B cell (primary cell): ENCODE measurements around the gene LRRC3. TPM values are rescaled to one million over a fixed set of nuclear protein-coding genes. Genes with fewer than 3 reads are reported as not detected.

Experiments
- ATAC-seq: fragments of 200-7000 bp; cut with Tn5 transposase; one replicate; pipeline ENCODE4 v1.10.0; 2021; ENCODE audit warnings: low read depth, mild to moderate bottlenecking, moderate number of reproducible peaks, moderate library complexity
- CTCF ChIA-PET: fragments of 350-600 bp; sonication (Branson Sonifier 250); formaldehyde crosslinking; loops from one replicate; lab custom pipeline; 2021; ENCODE audit warnings: antibody characterized with exemption, inconsistent platforms; lab: Charles Lee
- POLR2A ChIA-PET: fragments of 350-600 bp; sonication (Branson Sonifier 250); formaldehyde crosslinking; loops from one replicate; lab custom pipeline; 2021; ENCODE audit warnings: antibody characterized with exemption; lab: Charles Lee
- DNase-seq: peaks from one replicate; pipeline ENCODE4 v3.0.0; 2013
- H2AFZ ChIP-seq: 2 replicates; pipeline ENCODE4 v1.6.1; 2012; ENCODE audit warnings: mild to moderate bottlenecking, low read depth, low read length; ENCODE audit not compliant: insufficient read depth, poor library complexity, severe bottlenecking
- H3K27ac ChIP-seq, 2 donors: 1 replicate in 1 of 2; 2 replicates in 1 of 2; pipeline ENCODE4 v1.5.1; 2012 to 2013; ENCODE audit warnings: low read length in 2 of 2, mild to moderate bottlenecking in 2 of 2, moderate library complexity in 1 of 2
- H3K27me3 ChIP-seq, 4 experiments: fragments of 200-600 bp in 1 of 4; sonication (generic) in 1 of 4; replicated peaks in 1 of 4; 1 replicate in 2 of 4; 2 replicates in 2 of 4; pipeline versions ENCODE4 v1.6.1 to v1.7.0; 2013 to 2016; ENCODE audit warnings: low read length in 3 of 4, mild to moderate bottlenecking in 2 of 4, mixed read lengths in 1 of 4, moderate library complexity in 1 of 4; ENCODE audit not compliant: insufficient read depth in 4 of 4, control insufficient read depth in 3 of 4; ENCODE audit errors: control extremely low read depth in 1 of 4
- H3K36me3 ChIP-seq, 2 experiments: replicated peaks in 1 of 2; 1 replicate in 1 of 2; 2 replicates in 1 of 2; pipeline versions ENCODE4 v1.6.1 to v1.7.1; 2013; ENCODE audit warnings: low read length in 1 of 2; ENCODE audit not compliant: insufficient read depth in 2 of 2, control insufficient read depth in 1 of 2; ENCODE audit errors: control extremely low read depth in 1 of 2, extremely low read depth in 1 of 2
- H3K4me1 ChIP-seq, 2 donors: fragments of 200-600 bp in 1 of 2; sonication (generic) in 1 of 2; 1 replicate in 1 of 2; 2 replicates in 1 of 2; pipeline versions ENCODE4 v1.5.1 to v1.6.1; 2013 to 2017; ENCODE audit warnings: low read length in 2 of 2; ENCODE audit not compliant: control insufficient read depth in 2 of 2, insufficient read depth in 2 of 2
- H3K4me2 ChIP-seq: replicated peaks from 2 replicates; pipeline ENCODE3; 2012; ENCODE audit warnings: mild to moderate bottlenecking, low read depth, low read length; ENCODE audit not compliant: poor library complexity, severe bottlenecking
- H3K4me3 ChIP-seq, 5 experiments: fragments of 200-600 bp in 1 of 5; sonication (generic) in 1 of 5; 1 replicate in 3 of 5; 2 replicates in 2 of 5; pipeline versions ENCODE4 v1.5.1 to v1.7.0; 2011 to 2016; ENCODE audit warnings: low read length in 4 of 5, mild to moderate bottlenecking in 4 of 5, low read depth in 2 of 5, control low read depth in 1 of 5, moderate library complexity in 1 of 5; ENCODE audit not compliant: insufficient read depth in 1 of 5; ENCODE audit errors: control extremely low read depth in 1 of 5, extremely low read depth in 1 of 5
- H3K79me2 ChIP-seq: fragments of 200-600 bp; sonication (generic); one replicate; pipeline ENCODE4 v1.6.0; 2016; ENCODE audit warnings: low read length; ENCODE audit not compliant: control insufficient read depth, insufficient read depth
- H3K9ac ChIP-seq: fragments of 200-600 bp; sonication (generic); 2 replicates; pipeline ENCODE4 v1.6.1; 2017; ENCODE audit warnings: mild to moderate bottlenecking, low read length, moderate library complexity
- H3K9me3 ChIP-seq, 3 donors: one replicate each; pipeline versions ENCODE4 v1.6.1 to v1.7.1; 2013; ENCODE audit warnings: low read length in 2 of 3; ENCODE audit not compliant: control insufficient read depth in 2 of 3, insufficient read depth in 1 of 3; ENCODE audit errors: control extremely low read depth in 1 of 3
- H4K20me1 ChIP-seq: 2 replicates; pipeline ENCODE4 v1.6.0; 2012; ENCODE audit warnings: mild to moderate bottlenecking, low read length; ENCODE audit not compliant: insufficient read depth, control insufficient read depth, poor library complexity, severe bottlenecking
- H3K27ac Mint-ChIP-seq: one replicate; pipeline ENCODE4 v1.8.0; 2021; ENCODE audit warnings: mixed read lengths
- H3K27me3 Mint-ChIP-seq: one replicate; pipeline ENCODE4 v1.8.0; 2021; ENCODE audit warnings: mixed read lengths
- H3K4me1 Mint-ChIP-seq: one replicate; pipeline ENCODE4 v1.8.0; 2021; ENCODE audit warnings: mixed read lengths
- H3K4me3 Mint-ChIP-seq: one replicate; pipeline ENCODE4 v1.8.0; 2021; ENCODE audit warnings: mixed read lengths
- H3K9me3 Mint-ChIP-seq: one replicate; pipeline ENCODE4 v1.8.0; 2022; ENCODE audit warnings: mixed read lengths; ENCODE audit not compliant: insufficient read depth
- EZH2 ChIP-seq: IDR thresholded peaks from 2 replicates; pipeline ENCODE4 v1.6.1; 2012; ENCODE audit warnings: borderline replicate concordance, low read depth, mild to moderate bottlenecking, moderate library complexity, low read length; ENCODE audit not compliant: insufficient read depth, poor library complexity, severe bottlenecking
- whole genome bisulfite sequencing: methylation state at CpG from one replicate; pipeline ENCODE4 v1.1.5; 2013; ENCODE audit warnings: missing lambda C conversion rate; ENCODE audit not compliant: insufficient coverage; 5-methylcytosine and 5-hydroxymethylcytosine counted together
- intact Hi-C: fragments of 100-400 bp; cut with micrococcal nuclease; formaldehyde crosslinking; loops from one replicate; pipeline ENCODE4 v1.10.0; 2022
- polyA plus RNA-seq: library from polyadenylated mRNA; depleted of rRNA; stranded (reverse); fragments of >200 nt; gene quantifications from 2 replicates; pipeline ENCODE4 v1.2.3, GENCODE V29; 2012
- total RNA-seq, 2 donors: library from RNA; stranded (reverse); fragments of 120-200 nt in 1 of 2; gene quantifications; 1 replicate in 1 of 2; 2 replicates in 1 of 2; pipeline versions ENCODE4 v1.2.3 to v1.2.4, GENCODE V29; 2013 to 2022
- TF ChIP-seq, protein P1 (sequence below): fragments of 200-600 bp; IDR thresholded peaks from one replicate; pipeline ENCODE4 v1.8.0; 2022; ENCODE audit warnings: antibody characterized with exemption, mild to moderate bottlenecking

Gene LRRC3
- total and polyA plus RNA-seq, 2 donors (not counting 1 experiment from before 2014, with no cell fraction given): 0.46 to 3.3 TPM

DNA sequence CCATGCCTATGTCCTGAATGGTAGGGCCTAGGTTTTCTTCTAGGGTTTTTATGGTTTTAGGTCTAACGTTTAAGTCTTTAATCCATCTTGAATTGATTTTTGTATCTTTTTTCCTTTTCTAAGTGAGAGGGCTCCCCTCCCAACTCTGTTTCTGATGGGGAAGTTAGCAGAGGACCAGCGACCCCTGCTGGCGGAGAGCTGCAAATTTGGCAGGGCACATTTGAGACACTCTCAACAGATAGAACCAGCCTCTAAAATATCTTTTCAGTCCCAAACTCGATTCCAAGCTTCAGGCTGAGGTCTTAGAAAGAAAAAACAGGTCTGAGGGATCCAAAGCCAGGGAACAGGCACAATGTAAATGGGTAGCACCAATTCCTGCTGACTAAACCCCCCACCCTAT lies 32.5 kb downstream of the LRRC3 start:
- WGBS: 10% methylated on average over 2 of the region's 4 CpGs
- TF ChIP-seq, protein P1, sequence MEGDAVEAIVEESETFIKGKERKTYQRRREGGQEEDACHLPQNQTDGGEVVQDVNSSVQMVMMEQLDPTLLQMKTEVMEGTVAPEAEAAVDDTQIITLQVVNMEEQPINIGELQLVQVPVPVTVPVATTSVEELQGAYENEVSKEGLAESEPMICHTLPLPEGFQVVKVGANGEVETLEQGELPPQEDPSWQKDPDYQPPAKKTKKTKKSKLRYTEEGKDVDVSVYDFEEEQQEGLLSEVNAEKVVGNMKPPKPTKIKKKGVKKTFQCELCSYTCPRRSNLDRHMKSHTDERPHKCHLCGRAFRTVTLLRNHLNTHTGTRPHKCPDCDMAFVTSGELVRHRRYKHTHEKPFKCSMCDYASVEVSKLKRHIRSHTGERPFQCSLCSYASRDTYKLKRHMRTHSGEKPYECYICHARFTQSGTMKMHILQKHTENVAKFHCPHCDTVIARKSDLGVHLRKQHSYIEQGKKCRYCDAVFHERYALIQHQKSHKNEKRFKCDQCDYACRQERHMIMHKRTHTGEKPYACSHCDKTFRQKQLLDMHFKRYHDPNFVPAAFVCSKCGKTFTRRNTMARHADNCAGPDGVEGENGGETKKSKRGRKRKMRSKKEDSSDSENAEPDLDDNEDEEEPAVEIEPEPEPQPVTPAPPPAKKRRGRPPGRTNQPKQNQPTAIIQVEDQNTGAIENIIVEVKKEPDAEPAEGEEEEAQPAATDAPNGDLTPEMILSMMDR: peak; percentile 29
- TF ChIP-seq EZH2: no peak
- H3K9me3 Mint-ChIP-seq: peaks cover 3% of the 10 kb centered on the region
- no peak overlapping the region for H3K4me2 ChIP-seq
- H3K36me3 ChIP-seq: no peaks in the 10 kb centered on the region
- H3K4me3 Mint-ChIP-seq: no peak overlapping the region
- H3K9me3 ChIP-seq: peaks cover 3 to 10% (median 5%) of the 10 kb centered on the region in 3 donors
- no peak for DNase-seq
- no peak overlapping the region for H3K27ac Mint-ChIP-seq
- POLR2A ChIA-PET: no interaction called here
- ATAC-seq: no peak
- no peaks in the 10 kb centered on the region for H3K79me2 ChIP-seq
- H3K27me3 Mint-ChIP-seq: peaks cover 30% of the 10 kb centered on the region
- no peak overlapping the region for H2AFZ ChIP-seq
- no peak overlapping the region for H3K27ac ChIP-seq
- CTCF ChIA-PET: no interaction called here
- H3K4me3 ChIP-seq: no peak overlapping the region
- intact Hi-C loops: loop anchor here (10.0 kb wide), 2 partner anchors 133 to 673 kb away; partner anchors contain the start of gene TRPM2
- no peak overlapping the region for H3K9ac ChIP-seq
- peaks cover 0 to 11% (median 0%) of the 10 kb centered on the region in 4 experiments for H3K27me3 ChIP-seq
- H3K4me1 ChIP-seq: no peaks in the 10 kb centered on the region
- no peaks in the 10 kb centered on the region for H4K20me1 ChIP-seq
- no peaks in the 10 kb centered on the region for H3K4me1 Mint-ChIP-seq

DNA sequence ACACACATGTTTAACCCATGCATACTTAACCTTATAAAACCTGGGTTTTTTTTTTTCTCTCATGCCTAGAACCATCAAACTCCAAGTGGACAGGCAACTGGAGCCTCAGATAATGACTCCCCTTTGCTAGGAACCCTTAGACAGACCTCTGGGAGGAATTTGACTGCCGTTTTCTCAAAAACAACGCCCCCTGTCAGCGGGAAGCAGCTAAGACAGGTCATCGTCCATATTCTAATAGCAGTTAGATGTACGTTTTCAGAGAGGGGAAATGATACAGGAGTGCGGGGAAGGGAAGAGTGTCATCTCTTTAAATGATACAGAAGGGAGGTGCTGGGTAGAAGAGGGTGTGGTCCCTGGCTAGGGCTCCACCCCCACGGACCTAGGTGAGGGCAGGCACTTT lies 34.7 kb downstream of the LRRC3 start:
- Histone ChIP-seq H3K27ac (no peak overlapping the region), H3K4me3 (no peak overlapping the region), H2AFZ (no peak overlapping the region), H3K36me3 (no peaks in the 10 kb centered on the region), H3K4me1 (no peaks in the 10 kb centered on the region), H3K9me3 (peaks cover 3 to 22% (median 13%) of the 10 kb centered on the region in 3 donors), H3K27me3 (peaks cover 0 to 16% (median 0%) of the 10 kb centered on the region in 4 experiments), H3K79me2 (no peaks in the 10 kb centered on the region), H3K9ac (no peak overlapping the region), H3K4me2 (no peak overlapping the region), H4K20me1 (no peaks in the 10 kb centered on the region)
- Mint-ChIP-seq H3K27ac (no peak overlapping the region), H3K27me3 (peaks cover 29% of the 10 kb centered on the region), H3K9me3 (peaks cover 7% of the 10 kb centered on the region), H3K4me1 (no peaks in the 10 kb centered on the region), H3K4me3 (no peak overlapping the region)
- POLR2A ChIA-PET: no interaction called here
- DNase-seq (no peak), ATAC-seq (no peak)
- WGBS: 25% methylated on average over 5 of the region's 7 CpGs
- CTCF ChIA-PET: interaction anchor here (0.6 to 1.6 kb wide), 4 partner anchors 9 to 1905 kb away, joined by 3 read pairs; no protein-coding TSS in a partner anchor
- TF ChIP-seq, protein P1: no peak
- no peak for TF ChIP-seq EZH2
- intact Hi-C loops: loop anchor here (10.0 kb wide), 2 partner anchors 135 to 675 kb away; partner anchors contain the start of gene TRPM2
